Right hindlimb (tissue), 1 donor: ENCODE measurements around the gene SLITRK5.
A peak's percentile ranks its signal among the peaks of the same experiment; 100 is the strongest.

Experiments
- DNase-seq: peaks from one replicate; pipeline ENCODE4 v3.0.0-alpha.2; 2018

The SLITRK5 gene, protein sequence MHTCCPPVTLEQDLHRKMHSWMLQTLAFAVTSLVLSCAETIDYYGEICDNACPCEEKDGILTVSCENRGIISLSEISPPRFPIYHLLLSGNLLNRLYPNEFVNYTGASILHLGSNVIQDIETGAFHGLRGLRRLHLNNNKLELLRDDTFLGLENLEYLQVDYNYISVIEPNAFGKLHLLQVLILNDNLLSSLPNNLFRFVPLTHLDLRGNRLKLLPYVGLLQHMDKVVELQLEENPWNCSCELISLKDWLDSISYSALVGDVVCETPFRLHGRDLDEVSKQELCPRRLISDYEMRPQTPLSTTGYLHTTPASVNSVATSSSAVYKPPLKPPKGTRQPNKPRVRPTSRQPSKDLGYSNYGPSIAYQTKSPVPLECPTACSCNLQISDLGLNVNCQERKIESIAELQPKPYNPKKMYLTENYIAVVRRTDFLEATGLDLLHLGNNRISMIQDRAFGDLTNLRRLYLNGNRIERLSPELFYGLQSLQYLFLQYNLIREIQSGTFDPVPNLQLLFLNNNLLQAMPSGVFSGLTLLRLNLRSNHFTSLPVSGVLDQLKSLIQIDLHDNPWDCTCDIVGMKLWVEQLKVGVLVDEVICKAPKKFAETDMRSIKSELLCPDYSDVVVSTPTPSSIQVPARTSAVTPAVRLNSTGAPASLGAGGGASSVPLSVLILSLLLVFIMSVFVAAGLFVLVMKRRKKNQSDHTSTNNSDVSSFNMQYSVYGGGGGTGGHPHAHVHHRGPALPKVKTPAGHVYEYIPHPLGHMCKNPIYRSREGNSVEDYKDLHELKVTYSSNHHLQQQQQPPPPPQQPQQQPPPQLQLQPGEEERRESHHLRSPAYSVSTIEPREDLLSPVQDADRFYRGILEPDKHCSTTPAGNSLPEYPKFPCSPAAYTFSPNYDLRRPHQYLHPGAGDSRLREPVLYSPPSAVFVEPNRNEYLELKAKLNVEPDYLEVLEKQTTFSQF

GRCh38 chr13:87671031-87671752 lies at the start of gene SLITRK5:
Gene SLITRK5 (plus strand): TSS chr13:87671371. CDS start chr13:87675389, 4,018 bp downstream.
- peak; percentile 92 for DNase-seq

DNA sequence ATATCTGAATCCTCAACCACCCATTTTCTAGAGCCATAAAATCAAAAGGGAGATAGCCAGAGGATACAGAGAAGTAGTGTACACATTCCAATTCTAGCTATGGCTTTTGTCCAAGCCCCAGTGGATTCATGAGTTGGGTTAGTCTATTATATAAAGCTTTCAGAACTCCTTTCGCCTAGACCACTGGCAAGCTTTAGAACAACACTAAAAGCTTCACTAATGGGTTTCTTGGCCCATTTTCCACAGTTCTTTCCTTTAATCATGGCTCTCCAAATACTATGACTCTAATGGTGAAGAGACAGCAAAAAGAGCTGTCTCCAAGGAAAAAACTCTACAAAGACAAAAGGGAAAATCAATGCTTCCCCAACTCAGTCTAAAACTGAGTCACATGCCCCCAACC lies 48.2 kb upstream of the SLITRK5 start:
- DNase-seq, result no peak

- DNase-seq, result peak; percentile 39
Measured at GRCh38 chr13:87656306-87656705, 14.9 kb upstream of the SLITRK5 start.

GRCh38 chr13:87661471-87661870 lies 9.7 kb upstream of the SLITRK5 start:
- peak; percentile 37 for DNase-seq

GRCh38 chr13:87666831-87667230 lies 4.3 kb upstream of the SLITRK5 start:
- DNase-seq, result no peak

- DNase-seq, result no peak
Measured at GRCh38 chr13:87667686-87668085, 3.5 kb upstream of the SLITRK5 start.

DNA sequence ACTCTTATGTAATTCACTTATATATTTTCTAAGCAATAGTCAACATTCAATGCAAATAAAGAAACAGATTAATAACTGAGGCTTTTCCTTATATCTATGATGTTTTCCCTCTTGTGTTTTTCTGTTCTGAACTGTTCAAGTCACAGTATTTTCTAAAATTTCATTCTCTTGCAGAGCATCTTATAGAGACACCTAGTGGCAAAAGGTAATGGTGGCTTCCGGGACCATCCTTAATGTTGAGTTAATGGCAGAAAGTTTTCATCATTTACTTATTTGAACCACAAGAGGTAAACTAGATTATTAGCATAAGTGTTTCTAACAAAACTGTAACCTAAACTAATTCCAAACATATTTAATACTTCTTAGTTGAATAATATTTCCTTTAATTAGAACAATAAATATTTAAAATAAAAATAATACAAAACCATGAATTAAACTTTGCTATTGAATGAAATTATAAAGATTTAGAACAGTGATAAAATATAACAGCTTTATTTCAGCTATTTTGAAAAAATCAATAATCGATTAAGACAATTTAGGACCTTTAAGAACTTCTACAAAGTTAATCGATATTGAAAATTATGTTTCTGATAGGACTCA lies 1.7 kb upstream of the SLITRK5 start:
- no peak for DNase-seq

DNA sequence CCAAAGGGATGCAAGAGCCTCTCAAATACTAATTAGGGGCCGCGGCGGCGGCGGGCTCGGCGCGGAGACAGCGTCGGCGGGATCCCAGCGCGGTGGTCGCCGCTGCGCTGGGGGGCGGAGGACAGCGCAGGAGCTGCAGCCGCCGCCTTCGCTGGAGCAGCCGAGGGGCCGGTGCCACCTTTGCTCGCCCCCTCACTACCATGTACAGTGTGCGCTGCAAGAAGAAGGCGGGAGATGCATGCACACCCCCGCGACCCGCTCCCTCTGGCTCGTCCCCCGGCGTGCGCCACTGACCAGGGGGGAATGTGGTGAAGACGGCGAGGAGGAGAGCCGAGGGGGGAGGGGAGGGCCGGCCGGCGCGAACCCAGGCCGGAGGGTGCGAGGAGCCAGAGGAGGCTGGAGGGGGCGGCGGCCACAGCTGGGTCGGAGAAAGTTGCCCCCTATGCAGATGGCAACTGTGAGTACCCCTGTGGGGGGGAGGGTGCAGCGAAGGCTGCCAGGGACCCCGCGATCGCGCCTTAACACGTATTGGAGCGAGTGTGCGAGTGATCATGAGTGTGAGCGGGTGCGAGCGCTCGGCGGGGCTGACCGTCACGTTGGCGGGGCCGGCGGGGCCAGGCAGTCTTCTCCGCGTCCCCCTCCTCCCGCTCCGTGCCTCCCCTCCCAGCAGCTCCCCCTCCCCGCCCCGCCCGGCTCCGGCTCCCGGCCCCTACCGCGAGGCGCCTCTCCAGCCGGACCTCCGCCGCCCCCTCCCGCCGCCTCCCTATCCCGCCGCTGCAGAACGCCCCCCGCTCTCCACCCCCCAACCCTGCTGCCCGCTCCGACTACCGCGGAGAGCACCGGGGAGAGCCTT lies 808 bp downstream of the SLITRK5 start:
- peak; percentile 58 for DNase-seq

- DNase-seq, result no peak
Measured at GRCh38 chr13:87674247-87674738, 3.1 kb downstream of the SLITRK5 start.

DNA sequence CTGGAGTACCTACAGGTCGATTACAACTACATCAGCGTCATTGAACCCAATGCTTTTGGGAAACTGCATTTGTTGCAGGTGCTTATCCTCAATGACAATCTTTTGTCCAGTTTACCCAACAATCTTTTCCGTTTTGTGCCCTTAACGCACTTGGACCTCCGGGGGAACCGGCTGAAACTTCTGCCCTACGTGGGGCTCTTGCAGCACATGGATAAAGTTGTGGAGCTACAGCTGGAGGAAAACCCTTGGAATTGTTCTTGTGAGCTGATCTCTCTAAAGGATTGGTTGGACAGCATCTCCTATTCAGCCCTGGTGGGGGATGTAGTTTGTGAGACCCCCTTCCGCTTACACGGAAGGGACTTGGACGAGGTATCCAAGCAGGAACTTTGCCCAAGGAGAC lies 4.7 kb downstream of the SLITRK5 start:
- no peak for DNase-seq

GRCh38 chr13:87676254-87677042 lies 5.3 kb downstream of the SLITRK5 start:
- no peak for DNase-seq

DNA sequence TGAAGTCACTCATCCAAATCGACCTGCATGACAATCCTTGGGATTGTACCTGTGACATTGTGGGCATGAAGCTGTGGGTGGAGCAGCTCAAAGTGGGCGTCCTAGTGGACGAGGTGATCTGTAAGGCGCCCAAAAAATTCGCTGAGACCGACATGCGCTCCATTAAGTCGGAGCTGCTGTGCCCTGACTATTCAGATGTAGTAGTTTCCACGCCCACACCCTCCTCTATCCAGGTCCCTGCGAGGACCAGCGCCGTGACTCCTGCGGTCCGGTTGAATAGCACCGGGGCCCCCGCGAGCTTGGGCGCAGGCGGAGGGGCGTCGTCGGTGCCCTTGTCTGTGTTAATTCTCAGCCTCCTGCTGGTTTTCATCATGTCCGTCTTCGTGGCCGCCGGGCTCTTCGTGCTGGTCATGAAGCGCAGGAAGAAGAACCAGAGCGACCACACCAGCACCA lies 5.9 kb downstream of the SLITRK5 start:
- no peak for DNase-seq

DNA sequence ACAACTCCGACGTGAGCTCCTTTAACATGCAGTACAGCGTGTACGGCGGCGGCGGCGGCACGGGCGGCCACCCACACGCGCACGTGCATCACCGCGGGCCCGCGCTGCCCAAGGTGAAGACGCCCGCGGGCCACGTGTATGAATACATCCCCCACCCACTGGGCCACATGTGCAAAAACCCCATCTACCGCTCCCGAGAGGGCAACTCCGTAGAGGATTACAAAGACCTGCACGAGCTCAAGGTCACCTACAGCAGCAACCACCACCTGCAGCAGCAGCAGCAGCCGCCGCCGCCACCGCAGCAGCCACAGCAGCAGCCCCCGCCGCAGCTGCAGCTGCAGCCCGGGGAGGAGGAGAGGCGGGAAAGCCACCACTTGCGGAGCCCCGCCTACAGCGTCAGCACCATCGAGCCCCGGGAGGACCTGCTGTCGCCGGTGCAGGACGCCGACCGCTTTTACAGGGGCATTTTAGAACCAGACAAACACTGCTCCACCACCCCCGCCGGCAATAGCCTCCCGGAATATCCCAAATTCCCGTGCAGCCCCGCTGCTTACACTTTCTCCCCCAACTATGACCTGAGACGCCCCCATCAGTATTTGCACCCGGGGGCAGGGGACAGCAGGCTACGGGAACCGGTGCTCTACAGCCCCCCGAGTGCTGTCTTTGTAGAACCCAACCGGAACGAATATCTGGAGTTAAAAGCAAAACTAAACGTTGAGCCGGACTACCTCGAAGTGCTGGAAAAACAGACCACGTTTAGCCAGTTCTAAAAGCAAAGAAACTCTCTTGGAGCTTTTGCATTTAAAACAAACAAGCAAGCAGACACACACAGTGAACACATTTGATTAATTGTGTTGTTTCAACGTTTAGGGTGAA lies 6.6 kb downstream of the SLITRK5 start:
- peak; percentile 47 for DNase-seq

- no peak for DNase-seq
Measured at GRCh38 chr13:87678372-87678752, 7.2 kb downstream of the SLITRK5 start.

DNA sequence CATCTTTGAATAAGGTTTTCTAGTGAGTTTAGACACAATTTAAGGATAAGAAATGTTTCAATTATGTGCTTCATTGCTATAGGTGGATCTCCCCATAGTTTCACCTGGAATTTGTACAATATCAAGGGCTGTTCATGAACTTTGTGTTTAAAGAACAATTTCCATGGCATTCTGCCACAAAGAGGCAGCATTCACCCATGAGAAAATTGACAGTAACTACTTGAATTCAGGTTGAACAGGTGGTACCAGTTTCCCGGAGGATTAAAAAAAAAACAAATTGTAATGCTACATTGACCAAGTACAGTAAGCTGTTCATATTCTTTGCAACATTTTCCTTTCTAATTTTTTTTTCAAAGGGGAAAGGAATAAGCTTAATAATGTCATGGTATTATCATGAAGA lies 9.1 kb downstream of the SLITRK5 start:
- DNase-seq, result no peak

- DNase-seq, result no peak
Measured at GRCh38 chr13:87684850-87685742, 13.9 kb downstream of the SLITRK5 start.

DNA sequence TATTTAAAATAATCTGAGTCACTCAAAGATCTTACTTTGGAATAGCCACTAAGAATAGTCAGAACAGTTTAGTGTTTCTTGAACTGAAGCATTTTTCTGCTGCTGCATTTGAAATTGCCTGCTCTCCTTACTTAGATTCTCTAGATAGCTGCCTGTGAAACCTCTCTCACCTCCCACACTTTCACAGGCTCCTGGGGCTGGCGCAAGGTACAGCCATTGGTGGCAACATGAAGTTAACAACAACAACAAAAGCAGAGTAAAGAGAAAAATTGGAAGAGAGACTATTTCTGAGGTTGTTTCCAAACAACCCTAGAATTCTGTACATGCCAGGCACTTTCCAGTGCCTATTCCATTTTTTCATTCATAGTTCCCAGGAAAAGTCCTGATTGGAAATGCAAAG lies 25.3 kb downstream of the SLITRK5 start:
- DNase-seq, result no peak

DNA sequence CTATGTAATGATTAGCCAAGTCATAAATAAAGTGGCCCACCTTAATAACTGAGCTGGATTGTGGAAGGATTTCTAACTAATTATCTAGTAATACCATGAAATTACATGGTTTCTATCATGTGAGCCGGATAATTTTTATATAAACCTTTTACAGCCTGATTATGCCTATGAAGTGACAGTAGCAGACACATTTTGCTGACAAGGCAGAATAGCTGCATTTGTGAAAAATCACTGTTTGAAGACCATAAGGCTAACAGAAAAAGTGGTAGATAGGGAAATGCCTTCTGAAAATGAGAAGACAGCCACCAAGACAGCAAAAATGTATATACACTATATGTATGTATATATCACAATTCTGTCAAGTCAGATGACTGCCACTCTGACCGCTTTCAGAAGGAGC lies 27.1 kb downstream of the SLITRK5 start:
- no peak for DNase-seq
